ENCODE results near the gene KPNA1. TPM values are rescaled to one million over a fixed set of nuclear protein-coding genes. Genes with fewer than 3 reads are reported as not detected.

Gene KPNA1
- polyA plus RNA-seq, 3 donors: 18.0 to 41.2 (median 38.5) TPM

- 80% methylated on average over 3 of the region's 4 CpGs for WGBS (ENCODE audit: insufficient coverage)
- intact Hi-C loops (cut with micrococcal nuclease): no loop called here
- Mint-ChIP-seq H3K9me3 (peaks cover 0 to 2% (median 0%) of the 10 kb centered on the region in 7 donors), H3K4me1 (peaks cover 2% of the 10 kb centered on the region), H3K27me3 (ENCODE audit: low read depth in 3 of 3) (peaks cover 2 to 3% (median 2%) of the 10 kb centered on the region in 3 donors), H3K36me3 (peaks cover 2 to 3% of the 10 kb centered on the region in 2 donors), H3K27ac (no peak overlapping the region), H3K4me3 (no peak overlapping the region)
- H3K27ac ChIP-seq (ENCODE audit: low read depth in 1 of 2, low read length in 2 of 2): no peak overlapping the region
- no peak overlapping the region for H3K4me3 ChIP-seq (replicated peaks in 1 of 3; ENCODE audit: low read depth in 2 of 3, low read length in 3 of 3)
- H3K4me1 ChIP-seq (ENCODE audit: control insufficient read depth in 1 of 2, insufficient read depth in 2 of 2, low read length in 2 of 2): no peaks in the 10 kb centered on the region
- H3K36me3 ChIP-seq (replicated peaks in 1 of 2; ENCODE audit: control insufficient read depth in 1 of 2, insufficient read depth in 2 of 2, low read length in 2 of 2): no peaks in the 10 kb centered on the region
- H3K9me3 ChIP-seq (replicated peaks in 1 of 2; ENCODE audit: control insufficient read depth in 1 of 2, insufficient read depth in 1 of 2, low read length in 2 of 2): no peaks in the 10 kb centered on the region
- no peaks in the 10 kb centered on the region for H3K79me2 ChIP-seq (ENCODE audit: insufficient read depth, low read length)
- H2AFZ ChIP-seq (ENCODE audit: insufficient read depth, low read depth, low read length, poor library complexity, severe bottlenecking): no peak overlapping the region
- no peak for DNase-seq
- H3K4me2 ChIP-seq (replicated peaks; ENCODE audit: extremely low read depth, low read length, poor library complexity, severe bottlenecking): no peak overlapping the region
- no peak overlapping the region for H3K9ac ChIP-seq (ENCODE audit: insufficient read depth, low read length, poor library complexity, severe bottlenecking)
- TF ChIP-seq CTCF (IDR thresholded peaks at IDR 0.05): no peak
- no peaks in the 10 kb centered on the region for H3K27me3 ChIP-seq (ENCODE audit: control insufficient read depth in 2 of 2, insufficient read depth in 2 of 2, low read length in 2 of 2)
- H4K20me1 ChIP-seq (ENCODE audit: insufficient read depth, low read length): no peaks in the 10 kb centered on the region
Measured at GRCh38 chr3:122520861-122521260, 6.1 kb upstream of the KPNA1 start.

- Histone ChIP-seq H3K9ac (ENCODE audit: insufficient read depth, low read length, poor library complexity, severe bottlenecking) (no peak overlapping the region), H3K4me3 (replicated peaks in 1 of 3; ENCODE audit: low read depth in 2 of 3, low read length in 3 of 3) (no peak overlapping the region), H3K4me1 (ENCODE audit: control insufficient read depth in 1 of 2, insufficient read depth in 2 of 2, low read length in 2 of 2) (peaks cover 4 to 5% of the 10 kb centered on the region in 2 donors), H2AFZ (ENCODE audit: insufficient read depth, low read depth, low read length, poor library complexity, severe bottlenecking) (no peak overlapping the region), H3K9me3 (replicated peaks in 1 of 2; ENCODE audit: control insufficient read depth in 1 of 2, insufficient read depth in 1 of 2, low read length in 2 of 2) (no peaks in the 10 kb centered on the region), H4K20me1 (ENCODE audit: insufficient read depth, low read length) (no peaks in the 10 kb centered on the region), H3K4me2 (replicated peaks; ENCODE audit: extremely low read depth, low read length, poor library complexity, severe bottlenecking) (no peak overlapping the region), H3K36me3 (replicated peaks in 1 of 2; ENCODE audit: control insufficient read depth in 1 of 2, insufficient read depth in 2 of 2, low read length in 2 of 2) (no peaks in the 10 kb centered on the region), H3K79me2 (ENCODE audit: insufficient read depth, low read length) (no peaks in the 10 kb centered on the region), H3K27me3 (ENCODE audit: control insufficient read depth in 2 of 2, insufficient read depth in 2 of 2, low read length in 2 of 2) (no peaks in the 10 kb centered on the region), H3K27ac (ENCODE audit: low read depth in 1 of 2, low read length in 2 of 2) (no peak overlapping the region)
- Mint-ChIP-seq H3K36me3 (peaks cover 0 to 2% of the 10 kb centered on the region in 2 donors), H3K27ac (peak overlapping the region in 2 of 7 donors; percentile 21 to 54), H3K4me3 (no peak overlapping the region), H3K27me3 (ENCODE audit: low read depth in 3 of 3) (peaks cover 2 to 3% (median 2%) of the 10 kb centered on the region in 3 donors), H3K9me3 (peaks cover 0 to 2% (median 0%) of the 10 kb centered on the region in 7 donors), H3K4me1 (peaks cover 6% of the 10 kb centered on the region)
- no peak for TF ChIP-seq CTCF (IDR thresholded peaks at IDR 0.05)
- DNase-seq: no peak
- intact Hi-C loops (cut with micrococcal nuclease): loop anchor here in 1 of 2 donors (10.0 kb wide), 2 partner anchors 55 to 105 kb away; partner anchors contain the start of gene WDR5B
Measured at GRCh38 chr3:122519693-122520092, 5.0 kb upstream of the KPNA1 start.
